Central memory CD8-positive, alpha-beta T cell (primary cell): ENCODE results near the gene RHO.
"Not testable (repeated sequence)": the region's sequence is repeated elsewhere in the genome, so short reads cannot be mapped to it uniquely, and the experiment has no call there.

Experiments
- ATAC-seq: fragments of 150-1000 bp; cut with Tn5 transposase; replicated peaks from 2 replicates; pipeline ENCODE4 v1.10.0; 2022; ENCODE audit warnings: mild to moderate bottlenecking, moderate FRiP score, moderate number of reproducible peaks; ENCODE audit not compliant: poor library complexity, severe bottlenecking; ENCODE audit errors: extremely low read depth
- DNase-seq, 2 donors: peaks; one replicate each; pipeline ENCODE4 v3.0.0; 2021; ENCODE audit warnings: low spot score in 2 of 2
- H3K27ac Mint-ChIP-seq: one replicate; pipeline ENCODE4 v1.8.0; 2022; ENCODE audit warnings: low read depth, mild to moderate bottlenecking, moderate library complexity, mixed read lengths
- H3K27me3 Mint-ChIP-seq: one replicate; pipeline ENCODE4 v1.8.0; 2022; ENCODE audit warnings: mixed read lengths
- H3K36me3 Mint-ChIP-seq: one replicate; pipeline ENCODE4 v1.8.0; 2022; ENCODE audit warnings: mild to moderate bottlenecking, moderate library complexity, mixed read lengths; ENCODE audit not compliant: insufficient read depth
- H3K4me1 Mint-ChIP-seq: one replicate; pipeline ENCODE4 v1.8.0; 2022; ENCODE audit warnings: mixed read lengths
- H3K4me3 Mint-ChIP-seq: one replicate; pipeline ENCODE4 v1.8.0; 2022; ENCODE audit warnings: mild to moderate bottlenecking, moderate library complexity, mixed read lengths
- H3K9me3 Mint-ChIP-seq: one replicate; pipeline ENCODE4 v1.8.0; 2022; ENCODE audit warnings: mixed read lengths

Gene RHO

DNA sequence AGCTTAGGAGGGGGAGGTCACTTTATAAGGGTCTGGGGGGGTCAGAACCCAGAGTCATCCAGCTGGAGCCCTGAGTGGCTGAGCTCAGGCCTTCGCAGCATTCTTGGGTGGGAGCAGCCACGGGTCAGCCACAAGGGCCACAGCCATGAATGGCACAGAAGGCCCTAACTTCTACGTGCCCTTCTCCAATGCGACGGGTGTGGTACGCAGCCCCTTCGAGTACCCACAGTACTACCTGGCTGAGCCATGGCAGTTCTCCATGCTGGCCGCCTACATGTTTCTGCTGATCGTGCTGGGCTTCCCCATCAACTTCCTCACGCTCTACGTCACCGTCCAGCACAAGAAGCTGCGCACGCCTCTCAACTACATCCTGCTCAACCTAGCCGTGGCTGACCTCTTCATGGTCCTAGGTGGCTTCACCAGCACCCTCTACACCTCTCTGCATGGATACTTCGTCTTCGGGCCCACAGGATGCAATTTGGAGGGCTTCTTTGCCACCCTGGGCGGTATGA, at the start of gene RHO:
Gene RHO (plus strand): TSS at position 51 of the 512 bp plus-strand sequence. CDS start 95 bp downstream, at position 146.
- H3K27ac Mint-ChIP-seq = no peak within 1 kb of the TSS
- H3K4me3 Mint-ChIP-seq = no peak within 1 kb of the TSS
- ATAC-seq (no peak), DNase-seq (no peak)
- peaks cover 1% of the 10 kb centered on the region for H3K36me3 Mint-ChIP-seq
- peaks cover 5% of the 10 kb centered on the region for H3K4me1 Mint-ChIP-seq
- H3K9me3 Mint-ChIP-seq = no peaks in the 10 kb centered on the region
- no peaks in the 10 kb centered on the region for H3K27me3 Mint-ChIP-seq

DNA sequence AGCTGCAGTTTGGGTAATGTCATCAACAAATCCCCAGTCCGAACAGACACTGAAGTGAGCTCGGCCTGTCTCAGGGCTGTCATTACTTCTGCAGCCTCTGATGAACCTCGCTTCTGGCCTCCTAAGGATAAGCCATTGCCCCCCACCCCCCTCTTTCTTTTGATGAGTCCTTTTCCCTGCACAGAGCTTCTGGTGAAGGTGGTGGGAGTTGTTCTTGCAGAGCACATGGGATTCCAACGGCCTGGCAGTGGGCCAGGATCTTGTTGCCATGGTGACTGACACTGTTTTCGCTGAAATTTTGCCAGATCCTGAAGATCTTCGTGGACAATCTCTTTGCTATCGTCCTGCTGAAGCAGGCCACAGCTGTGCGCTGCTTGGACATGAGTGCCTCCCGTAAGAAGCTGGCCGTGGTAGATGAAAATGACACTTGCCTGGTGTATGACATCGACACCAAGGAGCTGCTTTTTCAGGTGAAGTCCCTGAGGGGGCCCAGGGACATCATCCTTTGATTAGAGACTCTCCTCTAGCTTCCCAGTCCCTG, 47.1 kb upstream of the RHO start:
- not testable (repeated sequence) for H3K27ac Mint-ChIP-seq, H3K36me3 Mint-ChIP-seq, H3K4me3 Mint-ChIP-seq, DNase-seq, ATAC-seq, H3K4me1 Mint-ChIP-seq, H3K9me3 Mint-ChIP-seq, H3K27me3 Mint-ChIP-seq

DNA sequence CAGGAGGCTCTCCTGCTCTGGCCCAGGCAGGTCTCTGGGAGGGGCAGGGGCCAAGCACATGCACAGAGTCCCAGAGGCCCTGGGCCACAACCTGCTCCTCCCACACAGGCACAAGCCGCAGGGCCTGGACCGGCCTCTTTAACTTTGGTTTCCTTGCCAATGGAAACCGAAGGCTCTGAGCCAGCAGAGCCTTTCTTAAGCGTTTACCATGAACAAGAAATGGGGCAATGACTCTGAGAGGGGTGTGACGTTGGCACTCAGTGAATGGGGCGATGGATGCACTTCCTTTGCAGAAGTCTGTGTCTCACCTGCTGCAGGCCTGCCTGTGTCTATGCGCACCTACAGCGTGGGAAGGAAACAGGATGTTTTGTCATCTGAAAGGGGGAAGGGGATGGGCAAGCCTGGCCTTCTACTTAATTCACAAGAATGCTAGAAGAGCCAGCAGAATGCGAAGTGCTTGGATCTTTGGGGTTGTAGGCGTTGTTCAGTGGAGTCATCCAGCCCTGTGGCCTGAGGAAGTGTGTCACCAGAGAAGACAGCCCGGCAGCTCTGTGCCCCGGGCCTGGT, 46.6 kb upstream of the RHO start:
- Mint-ChIP-seq H3K27me3 (no peaks in the 10 kb centered on the region), H3K4me1 (no peaks in the 10 kb centered on the region), H3K36me3 (peaks cover 3% of the 10 kb centered on the region), H3K27ac (no peak overlapping the region), H3K4me3 (no peak overlapping the region), H3K9me3 (no peaks in the 10 kb centered on the region)
- ATAC-seq (peak; percentile 72), DNase-seq (no peak)

DNA sequence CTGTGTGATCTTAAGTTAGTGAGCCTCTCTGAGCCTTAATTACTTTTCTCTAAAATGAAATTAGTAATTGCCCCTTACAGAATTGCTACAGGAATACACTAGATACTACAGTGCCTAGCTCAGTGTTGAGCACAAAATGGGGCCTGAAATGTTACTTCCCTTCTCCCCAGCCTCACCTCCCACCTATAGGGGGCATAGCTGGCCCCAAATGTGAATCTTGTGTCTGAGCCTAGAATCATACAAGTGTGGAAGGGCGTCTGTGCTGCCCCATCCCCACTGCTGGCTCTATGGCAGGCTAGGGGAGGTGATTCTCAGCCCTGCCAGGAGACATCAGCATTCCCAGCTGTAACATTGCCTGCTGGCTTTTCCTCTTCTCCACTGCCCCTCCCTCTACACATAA, 45.7 kb upstream of the RHO start:
- Mint-ChIP-seq H3K27me3 (no peaks in the 10 kb centered on the region), H3K9me3 (no peaks in the 10 kb centered on the region), H3K36me3 (peaks cover 3% of the 10 kb centered on the region), H3K4me1 (no peaks in the 10 kb centered on the region), H3K4me3 (no peak overlapping the region), H3K27ac (no peak overlapping the region)
- DNase-seq (no peak), ATAC-seq (no peak)

DNA sequence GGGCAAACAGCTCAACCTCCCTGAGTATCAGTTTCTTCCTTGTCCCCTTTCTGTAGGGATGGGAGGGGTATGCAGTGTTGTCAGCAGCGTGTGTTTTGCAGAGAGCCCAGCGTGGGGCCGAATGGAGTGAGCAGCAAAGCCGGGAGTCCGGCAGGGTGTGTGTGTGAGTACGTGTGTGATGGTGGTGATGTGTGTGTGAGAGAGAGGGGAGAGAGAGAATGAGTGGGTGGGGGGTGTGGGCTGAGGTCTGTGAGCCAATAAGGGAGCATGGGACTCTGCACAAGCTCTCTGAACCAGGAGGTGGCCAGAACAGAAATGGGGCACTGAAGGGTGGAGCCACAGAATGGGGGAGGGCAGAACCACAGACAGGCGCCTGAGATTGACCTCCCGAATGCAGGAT, 44.6 kb upstream of the RHO start:
- Mint-ChIP-seq H3K4me1 (no peaks in the 10 kb centered on the region), H3K4me3 (no peak overlapping the region), H3K27ac (no peak overlapping the region), H3K9me3 (no peaks in the 10 kb centered on the region), H3K36me3 (peaks cover 3% of the 10 kb centered on the region), H3K27me3 (no peaks in the 10 kb centered on the region)
- DNase-seq (no peak), ATAC-seq (no peak)

DNA sequence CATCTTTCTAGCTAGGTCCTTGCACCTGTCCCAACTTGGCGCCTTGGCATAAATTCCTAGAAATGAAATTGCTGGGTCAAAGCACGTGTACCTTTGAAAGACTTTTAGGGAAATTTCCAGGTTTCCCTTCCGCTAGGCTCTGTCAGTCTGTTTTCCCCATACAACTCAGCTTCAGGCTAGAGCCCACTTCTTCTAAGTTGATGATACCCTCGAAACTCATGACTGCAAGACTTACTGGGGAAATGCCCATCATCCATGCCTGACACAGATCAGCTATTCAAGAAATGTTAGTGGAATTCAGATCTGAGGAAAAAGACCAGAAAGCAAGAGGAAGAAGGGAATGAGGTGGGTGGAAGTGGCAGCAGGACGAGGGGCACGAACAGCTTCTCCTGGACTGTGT, 43.3 kb upstream of the RHO start:
- ATAC-seq, H3K9me3 Mint-ChIP-seq, H3K4me3 Mint-ChIP-seq, H3K4me1 Mint-ChIP-seq, H3K27me3 Mint-ChIP-seq, DNase-seq, H3K27ac Mint-ChIP-seq, H3K36me3 Mint-ChIP-seq: not testable (repeated sequence)

DNA sequence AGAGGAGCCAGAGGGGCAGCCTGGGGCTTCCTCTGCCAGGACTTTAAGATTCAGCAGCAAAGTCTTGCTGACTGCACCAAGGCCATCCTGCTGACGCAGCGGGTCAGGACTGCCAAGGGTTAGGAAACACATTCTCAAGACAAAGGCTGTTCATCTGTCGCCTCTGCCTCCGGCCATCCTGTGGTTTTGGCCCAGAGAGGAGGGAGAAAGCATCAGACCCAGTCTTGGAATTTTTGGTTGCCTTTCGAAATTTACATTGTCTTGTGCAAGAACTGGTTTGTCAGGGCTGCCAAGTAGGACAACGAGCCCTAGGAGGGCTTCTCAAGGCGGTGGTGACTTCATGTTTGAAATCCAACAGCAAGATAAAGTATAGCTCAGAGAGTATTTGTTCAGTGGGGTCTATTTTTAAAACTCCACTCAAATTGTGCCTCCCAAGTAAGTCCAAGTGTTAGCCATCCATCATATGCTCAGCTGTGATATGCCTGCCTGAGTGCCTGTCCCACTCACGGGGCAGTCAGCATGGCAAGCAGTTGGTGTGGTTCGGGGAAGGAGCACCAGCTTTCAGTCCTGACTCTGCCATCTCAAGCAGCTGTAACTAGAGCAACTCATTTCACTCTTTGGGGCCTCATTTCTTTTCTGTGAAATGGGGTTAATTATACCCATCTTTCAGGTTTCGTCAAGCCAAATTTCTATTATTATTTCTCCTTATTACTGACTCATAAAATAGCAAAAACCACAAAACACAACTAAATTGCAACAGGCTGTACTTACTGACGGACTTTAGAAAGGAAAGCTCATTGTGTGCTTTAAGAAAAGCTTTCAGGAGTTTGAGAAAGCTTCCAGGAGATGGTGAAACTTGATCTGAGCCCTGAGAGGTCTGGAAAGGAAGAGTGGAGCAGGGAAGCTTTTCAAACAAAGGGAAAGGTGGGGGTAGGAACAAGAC, 42.4 kb upstream of the RHO start:
- H3K27me3 Mint-ChIP-seq = no peaks in the 10 kb centered on the region
- H3K4me1 Mint-ChIP-seq = peaks cover 6% of the 10 kb centered on the region
- no peak overlapping the region for H3K27ac Mint-ChIP-seq
- DNase-seq = no peak
- no peak overlapping the region for H3K4me3 Mint-ChIP-seq
- H3K9me3 Mint-ChIP-seq = no peaks in the 10 kb centered on the region
- peaks cover 1% of the 10 kb centered on the region for H3K36me3 Mint-ChIP-seq
- ATAC-seq = no peak

DNA sequence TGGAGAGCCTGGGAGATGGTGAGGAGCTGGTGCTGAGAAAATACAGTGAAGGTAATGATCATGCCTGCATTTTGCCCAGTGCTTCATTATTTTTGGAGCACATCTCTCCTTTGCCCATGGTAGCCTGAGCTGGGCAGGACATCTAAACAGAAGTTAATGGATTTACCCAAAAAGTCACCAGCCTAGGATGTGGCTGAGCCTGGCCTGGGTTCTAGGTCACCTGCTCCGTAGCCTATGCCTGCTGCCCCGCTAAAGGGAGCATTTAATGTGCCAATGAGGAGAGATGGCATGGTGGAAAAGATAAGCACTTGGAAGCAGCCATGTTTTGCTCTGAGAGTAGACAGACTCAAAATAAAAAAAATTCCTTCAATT, 41.8 kb upstream of the RHO start:
- H3K9me3 Mint-ChIP-seq = no peaks in the 10 kb centered on the region
- peaks cover 1% of the 10 kb centered on the region for H3K36me3 Mint-ChIP-seq
- no peak overlapping the region for H3K4me3 Mint-ChIP-seq
- no peak overlapping the region for H3K27ac Mint-ChIP-seq
- ATAC-seq (no peak), DNase-seq (no peak)
- H3K4me1 Mint-ChIP-seq = peaks cover 6% of the 10 kb centered on the region
- no peaks in the 10 kb centered on the region for H3K27me3 Mint-ChIP-seq

DNA sequence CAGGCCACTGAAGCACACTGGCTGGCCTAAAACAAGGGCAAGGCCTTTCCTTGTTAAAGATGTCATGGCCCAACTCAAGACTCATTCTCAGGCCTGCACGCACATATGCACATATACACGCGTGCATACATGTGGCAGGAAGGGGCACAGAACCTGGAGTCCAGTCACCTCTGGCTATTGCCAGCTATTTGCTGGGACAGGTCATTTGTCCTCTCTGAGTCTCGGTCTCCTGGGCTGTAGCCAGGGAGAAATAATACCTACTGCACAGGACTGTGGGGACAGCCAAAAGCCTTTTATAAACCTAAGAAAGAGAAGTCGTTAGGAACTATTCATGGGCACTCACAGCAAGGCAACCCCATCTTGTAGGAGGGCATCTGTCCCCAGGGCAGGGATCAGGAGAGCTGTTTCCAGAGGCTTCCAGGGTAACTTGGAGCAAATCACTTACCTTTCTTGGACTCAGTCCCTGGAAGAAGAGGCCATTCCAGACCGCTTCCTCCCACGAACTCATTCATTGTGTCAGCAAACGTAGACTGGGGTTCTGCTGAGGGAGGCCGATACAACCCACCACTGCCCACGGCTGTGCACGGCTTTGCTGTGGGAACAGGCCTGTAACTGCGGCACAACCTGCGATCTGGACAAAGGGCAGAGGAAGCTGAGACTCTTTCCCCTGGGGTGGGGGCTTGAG, 41.1 kb upstream of the RHO start:
- H3K36me3 Mint-ChIP-seq = peaks cover 1% of the 10 kb centered on the region
- ATAC-seq (no peak), DNase-seq (no peak)
- H3K27me3 Mint-ChIP-seq = no peaks in the 10 kb centered on the region
- no peaks in the 10 kb centered on the region for H3K9me3 Mint-ChIP-seq
- H3K27ac Mint-ChIP-seq = no peak overlapping the region
- H3K4me1 Mint-ChIP-seq = peaks cover 6% of the 10 kb centered on the region
- no peak overlapping the region for H3K4me3 Mint-ChIP-seq

DNA sequence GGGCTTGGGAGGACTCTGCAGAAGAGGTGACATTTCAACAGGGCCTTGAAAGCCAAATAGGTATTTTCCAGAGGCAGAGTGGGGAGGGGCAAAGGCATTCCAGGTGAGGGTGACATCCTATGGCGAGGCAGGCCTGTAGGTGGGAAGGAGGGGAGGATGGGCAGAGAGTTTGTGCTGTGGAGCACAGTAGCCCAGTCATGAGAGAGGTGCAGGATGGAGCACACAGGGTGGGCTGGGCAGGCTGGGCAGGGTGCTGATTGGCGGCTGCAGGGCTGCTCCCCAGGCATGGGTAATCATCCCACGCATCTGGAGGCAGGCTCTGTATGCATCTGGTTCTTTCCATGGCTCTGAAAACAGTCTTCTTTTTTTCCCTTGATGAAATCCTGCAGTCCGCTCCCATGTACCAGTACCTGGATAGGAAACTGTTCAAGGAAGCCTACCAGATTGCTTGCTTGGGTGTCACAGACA, 40.5 kb upstream of the RHO start:
- H3K27ac Mint-ChIP-seq, H3K36me3 Mint-ChIP-seq, H3K9me3 Mint-ChIP-seq, H3K4me1 Mint-ChIP-seq, H3K27me3 Mint-ChIP-seq, DNase-seq, H3K4me3 Mint-ChIP-seq, ATAC-seq: not testable (repeated sequence)

DNA sequence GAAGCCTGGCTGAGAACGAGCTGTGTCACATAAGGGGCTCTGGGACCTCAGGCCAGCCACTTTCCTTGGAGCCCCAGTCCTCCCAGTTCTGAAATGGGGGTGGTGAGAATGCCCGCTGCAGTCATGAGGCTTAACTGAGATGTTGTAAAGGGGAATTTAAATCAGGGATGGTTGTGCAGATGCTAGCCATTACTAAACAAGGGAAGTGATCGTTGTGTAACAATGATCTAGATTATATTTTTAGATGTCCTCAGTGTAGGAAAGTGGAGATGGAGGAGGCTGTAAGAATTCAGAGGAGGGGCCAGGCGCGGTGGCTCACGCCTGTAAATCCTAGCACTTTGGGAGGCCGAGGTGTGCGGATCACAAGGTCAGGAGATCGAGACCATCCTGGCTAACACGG, 39.2 kb upstream of the RHO start:
- not testable (repeated sequence) for H3K27me3 Mint-ChIP-seq, H3K4me3 Mint-ChIP-seq, H3K36me3 Mint-ChIP-seq, H3K27ac Mint-ChIP-seq, ATAC-seq, DNase-seq, H3K4me1 Mint-ChIP-seq, H3K9me3 Mint-ChIP-seq

DNA sequence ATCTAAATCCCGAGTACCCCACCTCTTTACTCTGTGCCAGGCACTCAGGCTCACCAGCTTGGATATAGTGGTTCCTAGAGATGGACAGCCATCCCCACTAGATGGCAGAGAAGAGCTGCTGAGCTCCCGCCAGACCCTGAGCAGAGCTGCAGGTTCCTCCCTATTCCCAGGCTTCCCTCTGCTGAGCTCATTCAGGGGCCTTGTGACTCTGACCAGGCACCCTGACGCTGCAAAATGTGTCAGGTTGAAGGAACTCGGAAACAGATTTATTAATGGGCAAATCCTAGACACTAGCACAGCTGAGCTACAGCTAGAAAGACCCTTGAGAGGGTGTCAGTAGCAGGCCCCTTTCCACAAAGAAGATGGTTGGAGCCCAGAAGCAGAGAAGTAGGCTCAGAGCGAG, 38.2 kb upstream of the RHO start:
- H3K27ac Mint-ChIP-seq = no peak overlapping the region
- H3K4me1 Mint-ChIP-seq = peaks cover 6% of the 10 kb centered on the region
- no peak overlapping the region for H3K4me3 Mint-ChIP-seq
- ATAC-seq (peak; percentile 80), DNase-seq (peak; percentile 30 to 46)
- no peaks in the 10 kb centered on the region for H3K9me3 Mint-ChIP-seq
- H3K27me3 Mint-ChIP-seq = no peaks in the 10 kb centered on the region
- no peaks in the 10 kb centered on the region for H3K36me3 Mint-ChIP-seq
